Raji (cell line): ENCODE measurements around the gene SH2D3C.

Source experiments
- POLR2A ChIP-seq: IDR thresholded peaks from 2 replicates; pipeline ENCODE4 v1.6.1; 2011; ENCODE audit warnings: low read depth, low read length, control low read depth; ENCODE audit not compliant: insufficient read depth

The SH2D3C gene

DNA sequence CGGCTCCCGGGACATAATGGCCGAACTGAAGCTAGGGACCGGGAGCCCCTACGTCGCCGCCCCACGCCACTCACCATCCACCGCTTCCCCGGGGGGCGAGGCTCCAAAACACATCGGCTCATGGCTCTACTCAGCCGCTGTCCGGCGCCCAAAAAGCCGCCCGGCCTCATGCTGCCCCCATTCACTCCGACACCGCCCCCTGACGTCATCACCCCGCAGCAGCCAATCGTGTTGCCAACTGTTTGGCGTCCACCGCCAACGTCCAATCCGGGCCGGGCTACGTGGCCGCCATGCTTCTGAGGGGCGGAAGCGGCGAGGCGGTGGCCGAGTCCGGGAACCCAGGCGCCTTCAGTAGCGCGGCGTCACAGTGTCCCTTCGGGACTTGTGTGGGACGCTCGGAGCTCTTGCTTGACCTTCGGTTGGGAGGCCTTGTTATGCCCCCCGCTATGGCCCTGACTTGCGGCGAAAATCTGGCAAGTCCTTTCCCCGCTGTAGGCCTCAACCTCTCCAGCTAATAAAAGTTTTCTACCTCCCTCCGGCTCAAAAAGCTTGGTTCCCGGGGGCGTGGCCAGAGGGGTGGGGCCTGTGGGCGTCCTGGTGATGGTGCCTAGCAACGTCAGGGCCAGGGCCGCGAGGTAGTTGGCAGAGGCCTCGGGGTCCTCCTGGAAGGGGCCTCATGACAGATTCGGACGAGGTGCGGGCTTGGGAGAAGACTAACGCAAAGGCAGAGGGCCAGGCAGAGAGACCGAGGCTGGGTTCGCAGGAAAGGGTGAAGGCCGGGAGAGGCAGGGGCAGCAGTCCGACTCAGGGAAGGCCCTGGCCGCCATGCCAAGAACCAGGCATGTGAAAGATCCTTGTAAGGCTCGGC, 62.8 kb downstream of the SH2D3C start, which contains the start of the genes PTRH1 and TTC16:
Gene PTRH1, minus strand, starts transcription at position 194 of the 868 bp plus-strand sequence. Its CDS starts 24 bp downstream, at position 170.
Gene TTC16, plus strand, starts transcription at position 610 of the 868 bp plus-strand sequence. Its CDS starts 67 bp downstream, at position 677.
- TF ChIP-seq POLR2A = peak; percentile 51

DNA sequence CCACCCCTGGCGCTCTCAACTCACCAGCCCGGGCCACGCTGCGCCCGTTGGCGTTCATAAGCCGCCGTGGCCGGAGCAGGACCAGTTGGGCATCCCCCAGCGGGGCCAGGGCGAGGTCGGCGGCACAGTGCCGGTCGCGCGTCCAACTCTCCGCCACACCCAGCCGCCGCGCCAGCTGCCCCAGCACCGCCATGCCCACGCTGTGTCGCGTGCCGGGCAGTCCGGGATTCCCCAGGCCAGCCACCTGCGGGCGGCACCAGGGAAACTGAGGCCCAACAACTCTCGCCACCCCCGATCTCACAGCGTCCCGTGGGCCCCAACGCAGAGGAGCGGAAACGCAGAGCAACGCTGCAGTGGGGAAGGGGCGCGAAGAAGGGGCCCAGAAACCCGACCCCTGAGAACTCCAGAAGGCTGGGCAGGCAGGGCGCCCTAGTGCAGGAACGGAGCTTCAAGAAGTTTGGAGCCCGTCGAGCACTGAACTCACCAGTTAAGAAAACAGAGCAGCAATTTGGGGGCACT, 63.5 kb downstream of the SH2D3C start:
- no peak for TF ChIP-seq POLR2A

DNA sequence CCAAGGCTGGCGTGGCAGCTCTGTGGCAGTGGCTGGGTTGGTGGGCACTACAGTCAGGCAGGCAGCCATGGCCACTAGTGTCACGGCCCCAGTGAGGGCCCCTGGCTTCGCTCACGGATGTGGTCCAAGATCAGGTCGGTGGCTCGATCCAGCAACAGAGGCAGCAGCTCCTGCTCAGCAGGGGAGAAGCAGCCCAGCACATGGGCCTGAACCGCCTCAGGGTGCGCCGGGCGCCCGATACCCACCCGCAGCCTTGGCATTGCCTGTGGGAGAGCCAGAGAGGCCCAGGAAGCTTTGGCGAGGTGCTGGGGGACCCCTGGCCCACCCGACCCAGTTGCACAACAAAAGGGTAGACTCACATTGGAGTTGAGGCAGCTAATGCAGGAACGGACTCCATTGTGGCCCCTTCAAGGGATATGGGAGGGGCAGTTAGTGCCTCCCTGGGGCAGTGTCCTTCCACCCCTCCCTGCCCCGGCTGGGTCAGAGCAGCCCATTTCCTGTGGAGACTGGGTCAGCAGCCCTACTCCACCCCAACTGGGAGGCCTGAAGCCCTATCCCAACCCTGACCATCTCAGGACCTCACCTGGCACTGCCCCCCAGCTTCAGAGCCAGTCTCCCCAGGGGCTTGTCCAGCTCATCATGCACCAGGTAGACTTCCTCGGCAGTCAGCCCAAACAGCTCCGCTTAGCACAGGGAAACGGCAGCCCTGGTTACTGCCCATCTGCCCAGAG, 64.3 kb downstream of the SH2D3C start:
- TF ChIP-seq POLR2A = no peak

DNA sequence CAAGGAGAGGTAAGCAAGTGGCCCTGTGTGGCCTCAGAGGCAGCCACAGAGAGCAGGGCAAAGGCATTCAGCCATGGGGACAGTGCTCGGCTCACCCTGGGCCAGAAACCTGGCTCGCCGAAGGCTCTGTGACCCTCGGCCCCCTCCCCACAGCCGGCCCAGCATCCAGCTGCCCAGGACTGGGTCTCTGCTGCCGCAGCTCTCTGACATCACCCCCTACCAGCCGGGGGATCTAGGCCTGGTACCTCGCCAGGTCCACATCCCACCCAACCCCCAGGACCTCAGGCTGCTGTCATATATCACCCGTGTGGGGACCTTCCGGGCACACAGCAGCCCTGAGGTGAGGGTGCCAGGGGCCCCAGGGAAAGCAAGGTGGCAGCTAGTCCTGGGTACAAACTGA, 65.6 kb downstream of the SH2D3C start:
- no peak for TF ChIP-seq POLR2A

DNA sequence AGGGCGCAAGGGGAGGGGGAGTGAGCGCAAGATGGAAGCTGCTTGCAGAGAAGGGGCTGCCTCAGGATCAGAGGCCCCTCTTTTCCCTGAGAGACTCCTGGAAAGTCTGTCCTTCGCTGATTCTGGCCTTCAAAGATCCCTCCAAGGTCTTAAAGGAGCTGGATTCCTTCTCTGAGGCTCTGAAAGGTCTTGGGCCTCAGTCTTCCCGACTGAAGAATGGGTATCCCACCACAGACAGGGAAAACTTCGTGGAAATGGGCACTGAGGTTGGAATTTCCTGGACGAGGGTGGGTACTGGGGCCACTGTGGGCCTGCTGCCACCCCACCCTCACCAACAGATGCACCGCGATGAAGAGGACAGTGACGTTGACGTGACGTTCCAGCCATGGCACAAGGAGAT, 66.1 kb downstream of the SH2D3C start:
- no peak for TF ChIP-seq POLR2A

DNA sequence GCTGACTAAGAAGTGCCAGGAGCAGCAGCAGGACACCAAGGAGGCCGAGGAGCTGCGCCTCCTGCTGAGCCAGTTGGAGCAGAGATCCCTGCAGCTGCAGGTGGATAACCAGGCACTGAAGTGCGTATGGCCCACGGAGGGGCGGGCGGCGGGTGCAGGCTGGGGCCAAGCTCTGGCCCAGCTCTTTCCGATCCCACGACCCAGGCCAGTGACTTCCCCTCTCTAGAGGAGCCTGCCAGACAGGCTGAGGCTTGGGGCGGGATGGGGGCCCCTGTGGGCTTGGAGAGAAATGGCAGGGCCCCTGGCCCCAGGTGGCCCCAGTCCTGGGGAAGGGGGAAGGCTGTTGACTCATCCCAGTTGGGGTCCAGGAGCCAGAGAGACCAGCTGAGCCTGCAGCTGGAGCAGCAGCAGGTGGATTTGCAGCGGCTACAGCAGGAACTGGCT, 66.6 kb downstream of the SH2D3C start:
- no peak for TF ChIP-seq POLR2A

DNA sequence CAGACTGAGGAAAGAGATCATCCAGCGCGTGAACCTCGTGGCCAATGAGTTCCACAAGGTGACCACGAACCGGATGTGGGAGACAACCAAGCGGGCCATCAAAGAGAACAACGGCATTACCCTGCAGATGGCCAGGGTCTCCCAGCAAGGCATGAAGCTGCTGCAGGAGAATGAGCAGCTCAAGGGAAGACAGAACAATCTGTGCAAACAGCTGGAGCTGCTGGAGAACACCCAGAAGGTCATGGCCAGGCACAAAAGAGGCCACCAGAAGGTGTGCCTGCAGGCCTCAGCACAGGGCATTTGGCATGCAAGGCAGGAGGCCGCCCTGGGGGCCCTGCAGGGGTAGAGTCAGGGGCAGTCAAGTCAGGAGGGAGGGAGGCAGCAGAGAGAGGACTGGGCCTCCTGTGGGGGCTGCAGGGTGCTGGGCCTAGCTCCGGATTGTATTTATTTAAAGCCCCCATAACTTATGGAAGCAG, 67.2 kb downstream of the SH2D3C start:
- no peak for TF ChIP-seq POLR2A

DNA sequence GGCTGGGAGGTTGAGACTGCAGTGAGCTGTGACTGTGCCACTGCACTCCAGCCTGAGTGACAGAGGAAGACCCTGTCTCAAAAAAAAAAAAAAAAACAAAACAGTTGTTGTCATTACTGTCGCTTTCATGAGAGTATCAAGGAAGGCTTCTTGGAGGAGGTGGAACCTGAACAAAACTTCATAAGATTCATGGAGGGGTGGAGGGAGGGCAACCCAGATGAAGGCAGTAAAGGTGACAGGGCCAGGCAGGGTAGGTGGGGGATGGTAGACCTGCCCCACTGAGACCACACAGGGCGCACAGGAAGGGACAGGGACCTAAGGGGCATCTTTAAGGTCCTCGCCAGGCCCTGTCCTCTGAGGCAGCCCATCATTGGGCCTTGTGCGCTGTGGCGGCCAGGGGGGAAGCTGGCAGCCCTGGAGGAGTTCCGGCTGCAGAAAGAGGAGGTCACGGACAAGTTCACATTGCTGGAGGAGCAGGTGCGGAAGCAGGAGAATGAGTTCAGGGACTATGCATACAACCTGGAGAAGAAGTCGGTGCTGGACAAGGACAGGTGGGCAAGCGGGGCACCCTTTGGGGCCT, 68.2 kb downstream of the SH2D3C start:
- TF ChIP-seq POLR2A = no peak

DNA sequence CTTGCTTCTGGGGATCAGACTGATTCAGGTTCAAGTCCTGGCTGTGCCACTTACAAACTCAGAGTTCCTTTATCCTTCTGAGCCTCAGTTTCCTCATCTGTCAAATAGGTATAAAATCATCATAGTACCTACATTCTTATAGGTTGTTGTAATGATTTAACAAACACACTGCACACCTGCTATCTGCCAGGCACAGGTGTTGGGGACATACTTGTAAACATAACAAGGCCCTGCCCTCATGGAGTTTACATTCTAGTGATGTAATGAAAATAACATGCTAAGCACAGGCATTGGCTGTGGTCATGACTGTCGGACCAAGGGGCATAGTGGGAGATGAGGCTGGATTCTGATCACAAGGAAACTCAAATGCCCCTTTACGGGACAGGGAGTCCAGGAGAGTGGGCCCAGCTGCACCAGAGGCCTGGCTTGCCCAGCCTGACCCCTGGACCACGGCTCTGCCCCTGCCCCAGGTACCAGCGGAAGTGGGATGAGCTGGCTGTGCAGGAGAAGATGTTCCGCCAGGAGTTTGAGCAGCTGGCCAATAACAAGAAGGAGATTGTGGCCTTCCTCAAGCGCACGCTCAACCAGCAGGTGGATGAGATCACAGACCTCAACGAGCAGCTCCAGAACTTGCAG, 69.4 kb downstream of the SH2D3C start:
- no peak for TF ChIP-seq POLR2A

DNA sequence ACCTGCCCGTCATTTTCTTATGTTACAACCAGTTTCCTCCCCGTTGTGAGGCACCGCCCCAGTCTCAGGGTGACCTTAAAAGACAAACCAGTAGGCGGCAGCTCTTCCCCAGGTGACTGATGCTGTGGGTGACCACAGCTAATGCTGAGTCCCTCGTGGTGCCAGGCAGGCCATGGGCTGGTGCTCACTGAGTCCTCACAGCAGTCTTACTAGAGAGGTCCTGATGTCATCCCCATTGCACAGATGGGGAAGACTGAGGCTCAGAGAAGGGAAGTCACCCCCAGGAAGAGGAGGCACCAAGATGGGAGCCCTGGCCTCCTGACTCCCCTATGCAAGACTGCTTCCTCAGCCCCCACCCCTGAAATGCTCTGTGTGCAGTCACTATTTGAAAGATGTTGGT, 70.7 kb downstream of the SH2D3C start:
- no peak for TF ChIP-seq POLR2A

DNA sequence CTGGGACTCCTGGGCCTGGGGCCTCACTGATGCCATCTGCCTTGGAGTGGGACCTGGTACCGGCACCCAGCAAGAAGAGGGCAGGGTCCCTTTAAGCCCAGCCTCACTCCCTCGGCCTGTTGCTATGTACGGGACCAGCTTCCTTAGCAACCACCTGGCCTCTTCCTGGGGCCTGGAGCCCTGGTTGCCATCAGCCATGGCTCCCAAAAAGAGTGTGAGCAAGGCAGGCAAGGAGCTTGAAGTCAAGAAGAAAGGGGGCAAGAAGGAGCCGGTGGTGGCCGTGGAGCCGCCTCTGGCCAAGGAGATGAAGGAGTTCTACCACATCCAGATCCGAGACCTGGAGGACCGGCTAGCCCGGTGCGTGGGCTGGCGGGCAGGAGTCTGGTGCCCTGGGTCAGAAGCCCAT, 71.6 kb downstream of the SH2D3C start, which contains the start of gene CFAP157:
Gene CFAP157, plus strand, starts transcription at position 153 of the 406 bp plus-strand sequence. Its CDS starts 44 bp downstream, at position 197.
- no peak for TF ChIP-seq POLR2A

DNA sequence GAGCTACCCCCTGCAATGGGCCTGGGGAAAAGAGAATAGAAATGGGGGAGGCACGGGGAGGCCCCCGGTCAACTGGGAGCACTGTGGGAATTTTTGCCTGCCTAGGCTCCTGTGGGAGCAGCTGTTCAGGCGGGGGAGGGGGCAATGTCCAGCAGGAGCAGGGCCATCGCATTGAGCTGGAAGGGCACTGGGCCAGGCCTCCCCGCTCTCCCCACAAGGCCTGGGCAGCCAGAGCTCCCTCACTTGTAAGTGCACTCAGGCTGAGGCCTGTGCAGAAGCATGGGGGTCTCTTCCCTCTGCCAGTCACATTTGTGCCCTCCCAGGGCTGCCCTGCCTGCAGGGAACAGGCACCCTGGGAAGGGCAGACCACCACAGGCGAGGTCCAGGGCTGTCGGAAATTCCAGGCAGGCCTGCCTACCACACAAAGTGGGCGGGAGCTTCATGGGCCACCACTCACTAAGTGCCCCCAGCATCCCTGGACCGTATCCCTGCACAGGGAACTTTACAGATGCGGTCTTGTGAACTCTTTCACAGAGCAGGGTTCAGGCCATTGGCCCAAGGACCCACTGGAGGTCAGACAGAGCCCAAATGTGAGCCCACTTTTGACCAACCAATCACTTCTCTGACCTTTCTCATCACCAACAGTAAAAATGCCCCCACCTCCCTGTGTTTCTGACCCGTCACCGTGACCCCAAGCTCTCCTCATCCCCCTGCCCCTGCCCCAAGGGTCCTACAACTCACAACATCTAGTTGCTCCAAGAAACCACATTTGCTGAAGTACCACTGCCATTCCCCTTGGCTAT, 72.7 kb downstream of the SH2D3C start:
- TF ChIP-seq POLR2A = no peak

DNA sequence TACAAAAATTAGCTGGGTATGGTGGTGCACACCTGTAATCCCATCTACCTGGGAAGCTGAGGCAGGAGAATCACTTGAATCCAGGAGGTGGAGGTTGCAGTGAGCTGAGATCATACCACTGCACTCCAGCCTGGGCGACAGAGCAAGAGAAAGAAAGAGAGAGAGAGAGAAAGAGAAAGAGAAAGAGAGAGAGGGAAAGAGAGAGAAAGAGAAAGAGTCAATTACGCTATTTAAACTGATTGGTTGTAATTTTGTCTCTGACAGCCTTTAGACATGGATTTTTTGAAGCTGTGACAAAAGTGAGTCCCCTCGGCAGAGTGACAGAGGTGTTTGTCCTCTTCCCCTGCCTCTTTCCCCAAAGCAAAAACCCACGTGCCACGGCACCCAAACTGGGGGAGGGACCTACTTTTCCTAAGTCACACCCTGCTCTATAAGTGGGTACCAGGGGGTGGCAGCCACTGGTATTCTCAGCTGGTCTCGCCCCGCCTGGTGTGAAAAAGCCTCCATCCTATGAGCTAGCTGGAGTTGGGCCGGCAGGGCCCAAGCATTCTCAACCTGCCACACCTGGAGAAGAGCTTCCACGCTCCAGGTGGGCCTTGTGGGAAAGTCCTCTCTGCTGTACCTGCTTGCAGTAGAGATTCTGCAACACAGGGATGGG, 75.0 kb downstream of the SH2D3C start:
- TF ChIP-seq POLR2A = no peak
